GM21825 (cell line): ENCODE data around the gene RNU1-3.
"Not testable (repeated sequence)": the region's sequence is repeated elsewhere in the genome, so short reads cannot be mapped to it uniquely, and the experiment has no call there.

Experiments used
- ATAC-seq: cut with Tn5 transposase; IDR thresholded peaks from one replicate; pipeline ENCODE4 v1.9.1; 2021; ENCODE audit warnings: mild to moderate bottlenecking, moderate library complexity; ENCODE audit not compliant: unreplicated experiment

The RNU1-3 gene

DNA sequence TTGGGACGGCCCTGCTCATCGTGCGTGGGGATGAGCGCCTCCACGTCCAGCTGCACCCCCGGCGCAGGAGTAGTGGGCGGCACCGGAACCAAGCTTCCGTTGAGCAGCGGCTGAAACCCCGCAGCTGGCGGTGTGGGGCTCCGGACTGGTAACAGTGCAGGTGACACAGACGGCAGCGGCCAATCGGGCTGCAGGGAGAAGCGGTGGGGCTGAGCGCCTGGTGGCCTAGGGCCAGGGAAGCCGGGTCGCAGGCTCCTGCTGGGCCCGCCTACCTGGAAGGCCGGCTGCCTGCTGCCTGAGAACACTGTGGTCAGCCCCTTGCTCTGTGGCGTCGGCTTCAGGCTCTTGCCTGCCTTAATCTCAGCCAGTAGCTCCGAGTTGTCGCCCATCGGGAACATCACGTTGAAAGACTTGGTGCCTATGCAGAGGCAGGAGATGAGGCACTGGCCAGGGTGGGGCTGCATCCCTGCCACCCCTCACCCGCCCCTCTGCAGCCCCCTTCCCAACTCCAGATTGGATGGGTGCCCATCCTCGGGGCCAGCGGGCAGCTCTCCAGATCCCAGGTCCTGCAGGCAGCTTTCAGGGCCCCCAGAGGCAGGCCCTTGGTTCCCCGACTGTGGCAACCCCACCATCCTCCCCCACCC lies 29.9 kb upstream of the RNU1-3 start:
- not testable (repeated sequence) for ATAC-seq

GRCh38 chr1:16694308-16694702 lies 27.6 kb upstream of the RNU1-3 start:
- ATAC-seq, result not testable (repeated sequence)

DNA sequence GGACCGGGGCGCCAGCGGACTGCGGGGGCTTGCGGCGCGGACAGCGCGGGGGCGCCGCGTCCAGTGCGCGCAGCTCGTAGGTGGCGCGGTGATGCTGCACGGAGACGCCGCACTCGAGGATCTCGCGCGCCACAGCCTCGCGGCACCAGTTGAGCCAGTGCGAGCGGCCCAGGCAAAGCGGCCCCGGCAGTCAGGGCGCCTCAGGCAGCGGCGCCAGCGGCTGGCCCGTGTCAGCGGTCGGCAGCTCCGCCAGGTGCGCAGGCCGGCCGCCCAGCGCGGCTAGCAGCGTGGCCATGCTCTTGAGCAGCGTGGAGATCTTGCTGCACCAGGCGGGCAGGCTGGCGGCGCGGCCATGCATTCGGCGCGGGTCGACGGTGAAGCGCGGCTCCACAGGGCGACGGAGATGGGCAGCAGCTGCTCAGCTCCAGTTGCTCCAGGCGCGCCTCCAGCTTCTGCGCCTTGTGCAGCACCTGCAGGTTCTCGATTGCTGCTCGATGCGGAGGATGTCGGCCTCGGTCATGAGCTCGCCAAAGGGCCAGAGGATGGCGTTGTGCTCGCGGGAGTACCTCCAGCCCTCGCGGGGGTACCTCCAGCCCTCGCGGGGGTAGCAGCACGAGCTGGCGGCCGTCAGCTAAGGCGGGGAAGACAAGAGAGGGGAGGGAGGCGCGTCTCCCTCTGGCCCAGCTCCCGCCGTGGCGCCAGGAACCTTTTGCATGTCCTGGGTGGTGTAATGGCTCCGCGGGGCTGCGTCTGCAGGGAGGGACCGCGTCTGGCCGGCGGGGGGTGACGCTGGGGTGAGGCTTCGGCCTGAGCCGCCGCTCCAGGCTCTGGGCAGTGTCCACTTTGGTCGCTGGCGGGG lies 26.9 kb upstream of the RNU1-3 start:
- not testable (repeated sequence) for ATAC-seq

DNA sequence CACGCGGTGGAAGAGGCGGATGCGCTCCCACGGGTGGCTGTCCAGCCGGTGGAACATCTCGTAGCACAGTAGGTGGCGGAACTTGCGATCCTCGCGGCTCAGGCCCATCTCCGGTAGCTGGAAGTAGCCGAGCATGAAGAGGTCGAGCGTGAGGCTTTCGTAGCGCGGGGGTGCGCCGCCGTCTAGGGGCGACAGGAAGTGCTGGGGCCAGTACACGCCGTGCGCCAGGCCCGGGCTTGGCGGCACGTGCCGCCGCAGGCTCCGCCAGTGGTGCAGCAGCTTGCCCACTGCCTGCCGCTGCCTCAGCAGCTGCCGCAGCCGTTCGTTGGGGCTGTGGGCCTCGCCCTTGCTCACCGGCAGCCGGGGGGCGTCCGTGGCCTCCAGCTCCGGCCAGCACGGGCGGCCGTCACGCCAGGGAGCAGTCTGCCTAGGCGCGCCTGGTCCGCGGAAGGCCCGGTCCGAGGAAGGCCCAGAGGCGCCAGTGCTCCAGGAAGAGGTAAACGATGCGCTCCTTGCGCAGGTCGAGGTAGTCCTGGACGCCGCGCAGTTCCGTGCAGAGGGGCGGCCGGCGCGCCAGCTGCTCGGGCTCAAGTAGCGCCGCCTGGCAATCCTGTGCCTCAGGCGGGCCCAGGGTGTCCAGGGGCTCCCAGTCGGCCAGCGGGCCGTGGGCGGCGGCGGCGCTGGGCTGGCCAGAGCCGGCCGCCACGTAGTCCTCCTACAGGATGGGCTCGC lies 26.1 kb upstream of the RNU1-3 start:
- ATAC-seq, result not testable (repeated sequence)

- ATAC-seq, result not testable (repeated sequence)
Measured at GRCh38 chr1:16692283-16692682, 25.5 kb upstream of the RNU1-3 start.

GRCh38 chr1:16690971-16691682 lies 24.4 kb upstream of the RNU1-3 start:
- ATAC-seq, result not testable (repeated sequence)

DNA sequence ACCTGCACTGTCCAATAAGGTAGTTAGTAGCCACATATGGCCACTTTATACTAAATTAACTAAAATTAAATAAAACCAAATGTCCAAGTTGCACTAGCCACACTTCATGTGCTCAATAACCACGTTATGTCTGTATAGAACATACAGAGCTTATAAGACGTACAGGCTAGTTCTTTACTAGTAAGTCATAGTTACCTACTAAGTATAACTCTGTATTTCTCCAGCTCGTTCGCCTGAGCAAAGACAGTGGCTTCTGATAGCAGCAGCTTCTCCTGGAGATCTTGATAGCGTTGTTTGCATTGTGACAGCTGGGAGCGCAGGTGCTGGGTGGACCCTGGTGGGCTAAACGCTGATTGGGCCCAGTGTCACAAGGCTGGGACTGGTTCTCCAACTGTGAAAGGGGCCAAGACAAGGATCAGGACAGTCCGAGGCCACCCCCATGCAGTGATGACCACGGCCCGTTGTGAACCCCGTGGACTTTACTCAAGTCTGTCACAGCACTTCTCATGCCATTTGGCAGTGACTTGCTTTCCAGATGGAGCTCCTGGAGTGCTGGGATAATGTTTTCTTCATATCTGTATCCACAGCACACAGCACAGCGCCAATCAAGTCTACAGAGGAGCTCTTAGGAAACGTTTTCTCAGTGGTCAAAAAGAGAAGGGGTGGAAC lies 20.5 kb upstream of the RNU1-3 start:
- not testable (repeated sequence) for ATAC-seq

DNA sequence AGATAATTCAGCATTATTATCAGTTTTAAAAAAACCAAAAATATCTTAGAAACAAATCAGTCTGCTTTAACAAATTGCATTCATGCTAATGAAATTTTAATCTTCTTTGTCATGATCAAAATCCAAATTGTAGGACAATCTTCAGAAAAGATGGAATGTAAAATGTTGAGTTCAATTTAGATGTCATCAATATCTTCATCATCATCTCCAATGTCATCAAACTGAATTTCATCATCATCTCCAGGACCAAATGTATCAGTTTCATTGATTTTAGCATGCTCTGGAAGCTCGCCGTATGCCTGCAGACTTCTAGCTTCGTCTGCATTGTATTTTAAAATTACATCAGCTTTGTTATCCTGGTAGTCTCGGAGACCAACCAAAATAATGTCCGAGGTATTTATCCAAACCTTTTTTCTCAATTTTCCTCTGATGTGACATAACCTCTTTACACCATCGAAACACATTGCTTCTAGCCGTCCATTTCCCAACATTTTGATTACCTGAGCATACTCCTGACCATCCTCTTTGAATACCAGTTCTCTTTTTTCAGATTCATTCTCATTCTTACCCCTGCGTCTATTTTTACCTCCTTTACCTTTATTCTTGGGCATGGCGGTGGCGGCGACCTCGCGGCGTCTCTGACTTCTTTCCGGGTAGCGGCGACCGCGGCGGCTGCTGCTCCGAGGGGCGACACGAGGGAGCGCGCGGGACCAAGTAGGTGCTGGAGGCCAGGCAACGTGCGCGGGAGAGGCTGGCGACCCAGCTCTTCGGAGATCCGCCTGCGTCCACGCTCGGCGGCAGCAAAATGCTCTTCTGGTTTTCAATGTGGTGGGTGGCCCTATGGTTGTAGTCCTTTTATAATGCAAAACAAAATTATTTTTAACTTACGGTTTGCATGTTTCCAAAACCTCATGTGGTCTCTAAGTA lies 19.0 kb upstream of the RNU1-3 start:
- ATAC-seq, result not testable (repeated sequence)

- ATAC-seq, result not testable (repeated sequence)
Measured at GRCh38 chr1:16684738-16685337, 18.1 kb upstream of the RNU1-3 start.

- ATAC-seq, result not testable (repeated sequence)
Measured at GRCh38 chr1:16684152-16684551, 17.4 kb upstream of the RNU1-3 start.

DNA sequence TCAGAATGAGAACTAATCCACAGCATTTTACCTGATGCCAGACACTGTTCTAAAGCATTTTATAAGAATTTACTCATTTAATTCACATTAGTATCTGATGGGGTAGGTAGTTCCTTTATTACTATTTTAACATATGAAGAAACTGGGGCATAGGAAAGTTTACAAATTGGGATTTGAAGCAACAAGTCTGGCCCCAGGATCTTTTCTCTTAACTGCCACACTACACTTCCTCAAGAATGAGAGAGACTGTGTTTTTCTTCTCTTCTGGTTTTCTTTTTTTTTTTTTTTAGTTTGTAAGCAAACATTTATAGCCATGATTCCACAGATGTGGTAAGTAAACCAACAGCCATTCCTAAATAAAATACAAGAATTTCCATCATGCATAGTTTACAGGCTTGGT lies 16.1 kb upstream of the RNU1-3 start:
- ATAC-seq, result not testable (repeated sequence)

- not testable (repeated sequence) for ATAC-seq
Measured at GRCh38 chr1:16680366-16680765, 13.6 kb upstream of the RNU1-3 start.

- no peak for ATAC-seq
Measured at GRCh38 chr1:16677552-16678431, 11.0 kb upstream of the RNU1-3 start.

- ATAC-seq, result not testable (repeated sequence)
Measured at GRCh38 chr1:16676661-16677523, 10.1 kb upstream of the RNU1-3 start.

DNA sequence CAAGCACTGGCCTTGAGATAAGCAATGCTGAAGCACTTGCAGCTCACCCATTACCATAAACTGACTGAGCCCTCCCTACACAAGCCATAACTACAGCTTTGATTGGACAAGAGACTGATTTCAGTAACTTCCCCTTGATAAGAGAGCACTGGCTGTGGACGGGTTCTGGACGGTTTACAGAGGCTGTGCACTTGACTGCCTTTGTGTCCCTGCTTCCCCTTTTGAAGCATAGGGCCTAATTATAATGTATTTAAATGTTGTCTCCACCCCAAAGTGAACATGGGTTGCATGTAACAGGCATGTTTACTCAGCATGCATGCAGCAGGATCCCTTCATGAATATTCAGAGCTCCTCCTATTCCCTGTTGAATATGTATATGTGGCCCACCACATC lies 8.4 kb upstream of the RNU1-3 start:
- ATAC-seq, result not testable (repeated sequence)

GRCh38 chr1:16673976-16674375 lies 7.2 kb upstream of the RNU1-3 start:
- ATAC-seq, result not testable (repeated sequence)

GRCh38 chr1:16665836-16666235 lies 912 bp downstream of the RNU1-3 start:
- ATAC-seq, result not testable (repeated sequence)
